SKM-1 treated with dmso at 0.1 percent for 144 hours (cell line): ENCODE measurements around the gene THSD7B.

Source experiments
- DNase-seq: peaks from one replicate; lab custom pipeline; 2025; ENCODE audit not compliant: unreplicated experiment; lab: John Stamatoyannopoulos, UW

THSD7B gene

GRCh38 chr2:137151731-137152130 lies 386.4 kb downstream of the THSD7B start:
- no peak for DNase-seq

- DNase-seq: no peak
Measured at GRCh38 chr2:137154946-137155345, 389.6 kb downstream of the THSD7B start.

GRCh38 chr2:137155356-137156104 lies 390.2 kb downstream of the THSD7B start:
- DNase-seq: no peak

- DNase-seq: no peak
Measured at GRCh38 chr2:137156221-137156844, 391.0 kb downstream of the THSD7B start.

- no peak for DNase-seq
Measured at GRCh38 chr2:137157851-137158250, 392.5 kb downstream of the THSD7B start.

DNA sequence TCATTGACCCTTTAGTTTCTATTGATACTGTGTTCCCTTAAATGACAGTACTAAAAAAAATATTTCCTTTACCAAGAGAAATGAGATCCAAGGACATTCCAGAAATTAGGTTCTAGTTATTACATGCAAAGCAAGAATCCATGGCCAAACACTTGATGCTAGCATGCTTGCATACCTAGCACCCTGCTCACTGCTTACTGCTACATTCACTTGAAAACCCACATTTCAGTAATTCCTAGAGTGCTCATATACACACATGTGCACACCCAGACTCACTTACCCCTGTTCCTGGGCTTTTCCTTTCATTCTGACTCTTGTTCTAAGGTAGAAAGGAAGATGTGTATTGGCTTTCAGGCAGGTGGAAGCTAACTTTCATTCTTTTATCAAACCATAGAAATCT lies 395.9 kb downstream of the THSD7B start:
- no peak for DNase-seq

- DNase-seq: no peak
Measured at GRCh38 chr2:137165968-137166367, 400.6 kb downstream of the THSD7B start.

- no peak for DNase-seq
Measured at GRCh38 chr2:137167651-137168050, 402.3 kb downstream of the THSD7B start.

DNA sequence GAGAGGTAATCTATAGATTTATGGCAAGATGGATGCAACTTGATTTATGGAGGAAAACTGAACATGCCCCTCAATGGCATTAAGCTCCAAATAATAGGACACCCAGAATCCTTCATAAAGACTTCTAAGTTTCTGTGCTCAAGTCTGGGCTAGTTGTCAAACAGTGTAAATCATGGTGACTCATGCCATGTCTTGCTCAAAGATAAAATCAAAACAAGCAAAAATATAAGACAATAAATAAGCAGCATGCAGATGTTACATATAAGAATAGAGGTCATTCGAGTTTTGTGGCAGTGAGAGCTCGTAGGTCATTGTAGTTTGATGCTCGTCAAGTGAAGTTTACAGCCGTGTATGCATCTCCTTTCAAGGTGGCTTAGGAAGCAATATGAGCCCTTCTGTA lies 403.2 kb downstream of the THSD7B start:
- DNase-seq: no peak

DNA sequence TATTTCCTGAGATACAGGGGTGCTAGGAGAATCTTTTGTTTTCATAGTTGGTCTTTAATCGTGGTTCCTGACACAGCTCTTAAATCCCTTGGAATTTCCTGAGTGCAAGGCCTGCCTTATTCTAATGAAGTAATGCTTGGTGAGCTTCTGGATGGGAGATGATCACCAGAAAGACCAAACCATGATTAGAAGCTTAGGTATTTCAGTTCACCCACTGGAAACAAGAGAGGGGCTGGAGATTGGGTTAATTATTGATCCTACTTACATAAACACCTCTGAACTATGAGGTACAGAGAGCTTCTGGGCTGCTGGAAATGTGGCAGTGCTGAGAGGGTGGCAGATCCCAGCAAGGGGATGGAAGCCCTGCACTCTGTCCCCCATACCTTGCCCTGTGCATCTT lies 406.8 kb downstream of the THSD7B start:
- DNase-seq: no peak

DNA sequence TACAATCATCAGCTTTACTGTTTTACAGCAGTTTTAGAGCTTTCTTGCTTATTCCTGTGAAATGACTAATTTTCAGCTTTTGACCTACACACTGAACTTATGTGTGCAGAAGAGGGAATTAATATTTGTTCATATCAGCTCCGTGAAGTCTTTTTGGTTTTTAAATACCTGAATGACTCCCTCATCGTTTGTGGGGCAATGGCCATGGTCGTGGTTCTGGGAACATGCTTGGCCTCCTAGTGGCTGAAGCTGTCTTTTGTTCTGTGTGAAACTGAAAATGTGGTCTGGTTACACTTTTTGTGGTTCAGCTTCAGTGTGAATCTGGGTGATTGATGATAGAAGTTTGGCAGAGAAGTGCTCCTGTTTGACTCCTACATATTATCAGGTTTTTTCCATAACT lies 408.1 kb downstream of the THSD7B start:
- DNase-seq: no peak

- DNase-seq: no peak
Measured at GRCh38 chr2:137175246-137175645, 409.9 kb downstream of the THSD7B start.

DNA sequence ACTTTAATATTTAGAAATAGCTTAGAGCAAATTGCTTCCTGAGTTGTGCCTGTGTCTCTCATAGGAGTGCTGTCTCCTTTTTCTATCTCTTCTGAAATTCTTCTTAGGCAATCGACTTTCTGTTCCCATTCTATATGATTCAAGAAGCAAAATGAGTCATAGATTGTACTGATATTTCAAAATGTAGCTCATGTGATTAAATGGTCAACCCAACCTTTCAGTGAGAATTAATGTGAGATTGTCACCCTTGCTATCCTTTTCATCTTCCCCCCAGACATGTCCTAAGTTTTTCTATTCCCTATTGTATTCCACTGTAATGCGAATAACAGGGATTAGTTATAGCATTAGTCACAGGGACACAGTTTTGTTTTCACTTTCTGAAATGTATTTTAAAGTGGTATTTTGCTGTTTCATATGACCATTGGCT lies 413.6 kb downstream of the THSD7B start:
- DNase-seq: peak; percentile 75

GRCh38 chr2:137179542-137179941 lies 414.2 kb downstream of the THSD7B start:
- no peak for DNase-seq

DNA sequence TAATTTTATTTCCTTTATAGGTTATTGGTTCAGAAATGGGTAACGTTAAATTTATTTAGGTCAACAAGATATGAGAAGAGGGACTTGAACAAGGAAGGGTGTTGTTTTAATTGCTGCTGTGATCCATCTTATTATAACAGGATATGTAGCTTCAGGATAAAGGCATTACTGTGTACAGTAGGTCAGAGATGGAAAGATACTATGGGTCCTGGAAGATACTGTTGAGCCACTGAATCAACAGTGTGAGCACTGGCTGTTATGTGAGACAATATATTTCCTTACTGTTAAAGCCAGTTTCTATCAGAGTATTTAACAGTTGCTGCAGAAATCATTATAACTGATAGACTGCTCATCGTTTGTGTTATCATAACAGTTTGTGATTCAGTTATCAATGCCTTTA lies 414.7 kb downstream of the THSD7B start:
- no peak for DNase-seq

DNA sequence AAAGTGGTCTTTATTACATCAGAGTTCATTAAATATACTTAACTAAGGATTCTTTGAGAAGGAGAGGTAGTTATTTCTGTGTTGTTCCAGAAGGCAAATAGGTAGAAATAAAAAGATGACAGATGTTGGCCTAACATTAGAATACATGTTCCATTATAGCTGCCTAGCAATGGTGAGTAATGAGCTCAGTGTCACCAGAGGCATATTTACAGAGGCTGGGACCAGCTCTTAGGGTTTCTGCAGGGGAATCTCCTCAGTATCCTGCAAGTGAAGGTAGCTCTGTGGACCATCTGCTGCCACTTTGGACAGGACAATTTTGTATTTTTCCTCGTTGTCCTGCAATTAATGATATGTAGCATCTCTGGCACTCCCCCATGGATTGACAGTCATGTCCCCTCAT lies 416.0 kb downstream of the THSD7B start:
- DNase-seq: no peak

GRCh38 chr2:137182071-137182470 lies 416.7 kb downstream of the THSD7B start:
- no peak for DNase-seq

DNA sequence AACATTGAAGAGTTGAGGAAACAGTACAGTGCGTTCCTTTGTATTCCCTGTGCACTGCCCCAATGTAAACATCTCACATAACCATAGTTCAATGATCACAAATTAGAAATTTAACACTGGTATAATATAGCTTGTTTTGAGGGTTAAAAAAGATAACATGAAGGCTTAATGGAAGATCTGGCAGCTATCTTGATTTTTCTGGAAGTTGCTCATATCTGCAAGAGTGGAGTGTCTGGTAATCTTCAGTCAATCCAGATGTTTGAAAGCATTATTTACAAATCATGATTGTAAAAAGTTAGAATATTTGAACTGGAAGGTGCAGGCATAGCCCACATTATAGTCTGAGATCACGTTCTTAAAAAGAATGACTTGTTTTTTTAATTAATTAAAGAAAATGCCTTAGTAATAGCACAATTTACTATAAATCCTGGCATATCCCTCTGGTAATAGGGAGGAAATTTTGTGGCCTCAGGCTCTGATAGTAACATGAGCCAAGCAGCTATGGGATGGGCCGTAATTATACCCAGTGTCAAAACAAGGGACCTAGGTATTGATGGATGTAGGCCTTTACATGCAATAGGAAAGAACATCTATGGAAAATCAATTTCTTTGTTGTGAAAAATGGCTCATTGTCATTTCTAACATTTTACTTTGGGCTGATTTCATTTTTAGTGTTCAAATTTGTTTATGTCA lies 418.0 kb downstream of the THSD7B start:
- DNase-seq: no peak

GRCh38 chr2:137185378-137186078 lies 420.2 kb downstream of the THSD7B start:
- DNase-seq: no peak

DNA sequence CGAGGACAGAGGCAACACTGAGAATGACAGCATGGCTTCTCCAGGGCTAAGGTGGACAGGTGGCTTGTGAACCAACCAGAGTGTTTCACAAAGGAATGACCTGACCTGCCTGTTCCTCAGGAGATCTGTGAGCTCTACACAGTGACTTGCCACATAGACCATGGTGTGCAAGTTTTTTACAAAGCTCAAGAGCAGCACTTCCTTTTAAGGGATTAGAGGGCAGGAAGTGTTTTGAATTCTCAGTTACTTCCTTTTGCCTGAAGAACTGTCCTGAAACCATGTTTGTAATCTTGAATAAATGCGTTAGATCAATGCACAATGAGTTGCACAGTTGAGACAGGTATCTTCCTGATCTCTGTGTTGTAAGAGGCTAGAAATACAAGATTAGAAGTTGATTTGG lies 421.9 kb downstream of the THSD7B start:
- DNase-seq: peak; percentile 8

GRCh38 chr2:137190411-137191195 lies 425.3 kb downstream of the THSD7B start:
- no peak for DNase-seq
